ENCODE results near the gene DLGAP5. TPM values are rescaled to one million over a fixed set of nuclear protein-coding genes. Genes with fewer than 3 reads are reported as not detected.

Gene DLGAP5
- total and polyA plus RNA-seq, 8 donors: 1.8 to 57.3 (median 23.0) TPM

DNA sequence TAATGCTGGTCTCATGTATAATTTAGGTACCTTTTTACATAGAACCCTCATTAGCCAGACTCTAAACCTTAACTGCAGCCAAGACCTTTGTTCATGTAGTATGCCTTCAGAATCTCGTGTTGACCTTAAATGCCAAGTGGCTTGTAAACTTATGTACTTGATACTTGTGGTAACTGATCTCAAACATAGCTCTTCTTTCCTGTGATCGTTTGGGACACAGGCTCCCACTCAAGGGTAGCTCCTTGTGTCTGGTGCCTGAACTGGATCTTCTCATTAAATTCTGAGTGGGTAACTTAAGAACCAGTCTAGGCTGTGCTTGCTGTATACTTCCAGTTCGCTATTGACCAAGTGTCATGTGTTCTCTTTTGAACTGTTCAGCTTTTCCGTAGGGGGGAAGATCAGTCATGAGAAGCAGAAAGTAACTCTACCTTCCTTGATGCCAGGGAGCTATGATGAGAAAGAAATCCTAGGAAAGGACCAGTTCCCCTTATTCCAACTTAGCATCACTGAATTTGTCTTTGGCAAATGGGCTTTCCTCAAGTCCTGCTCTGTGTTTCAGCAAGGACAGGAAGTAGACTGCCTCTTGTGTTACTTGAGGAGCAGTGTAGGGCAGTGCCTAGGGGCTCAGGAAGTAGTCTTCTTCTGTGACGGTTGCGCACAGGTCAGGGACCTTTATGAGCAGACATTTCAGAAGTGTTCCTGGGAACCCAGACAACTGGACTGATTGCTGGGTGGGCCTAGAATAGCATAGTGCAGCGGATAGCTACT, 59.8 kb downstream of the DLGAP5 start:
- H3K4me1 ChIP-seq: peaks cover 23 to 91% of the 10 kb centered on the region in 2 donors
- peak overlapping the region; percentile 31 to 97 for H3K27ac ChIP-seq
- TF ChIP-seq, protein P1, sequence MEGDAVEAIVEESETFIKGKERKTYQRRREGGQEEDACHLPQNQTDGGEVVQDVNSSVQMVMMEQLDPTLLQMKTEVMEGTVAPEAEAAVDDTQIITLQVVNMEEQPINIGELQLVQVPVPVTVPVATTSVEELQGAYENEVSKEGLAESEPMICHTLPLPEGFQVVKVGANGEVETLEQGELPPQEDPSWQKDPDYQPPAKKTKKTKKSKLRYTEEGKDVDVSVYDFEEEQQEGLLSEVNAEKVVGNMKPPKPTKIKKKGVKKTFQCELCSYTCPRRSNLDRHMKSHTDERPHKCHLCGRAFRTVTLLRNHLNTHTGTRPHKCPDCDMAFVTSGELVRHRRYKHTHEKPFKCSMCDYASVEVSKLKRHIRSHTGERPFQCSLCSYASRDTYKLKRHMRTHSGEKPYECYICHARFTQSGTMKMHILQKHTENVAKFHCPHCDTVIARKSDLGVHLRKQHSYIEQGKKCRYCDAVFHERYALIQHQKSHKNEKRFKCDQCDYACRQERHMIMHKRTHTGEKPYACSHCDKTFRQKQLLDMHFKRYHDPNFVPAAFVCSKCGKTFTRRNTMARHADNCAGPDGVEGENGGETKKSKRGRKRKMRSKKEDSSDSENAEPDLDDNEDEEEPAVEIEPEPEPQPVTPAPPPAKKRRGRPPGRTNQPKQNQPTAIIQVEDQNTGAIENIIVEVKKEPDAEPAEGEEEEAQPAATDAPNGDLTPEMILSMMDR (IDR thresholded peaks at IDR 0.05): no peak
- H3K4me3 ChIP-seq: peak overlapping the region in 1 of 2 donors; percentile 86
- peaks cover 0 to 33% of the 10 kb centered on the region in 2 donors for H3K36me3 ChIP-seq
- no peaks in the 10 kb centered on the region for H3K27me3 ChIP-seq
- intact Hi-C loops (cut with DNase I): no loop called here
- DNase-seq: no peak
- H3K9me3 ChIP-seq: no peaks in the 10 kb centered on the region
- ATAC-seq: peak; percentile 7

DNA sequence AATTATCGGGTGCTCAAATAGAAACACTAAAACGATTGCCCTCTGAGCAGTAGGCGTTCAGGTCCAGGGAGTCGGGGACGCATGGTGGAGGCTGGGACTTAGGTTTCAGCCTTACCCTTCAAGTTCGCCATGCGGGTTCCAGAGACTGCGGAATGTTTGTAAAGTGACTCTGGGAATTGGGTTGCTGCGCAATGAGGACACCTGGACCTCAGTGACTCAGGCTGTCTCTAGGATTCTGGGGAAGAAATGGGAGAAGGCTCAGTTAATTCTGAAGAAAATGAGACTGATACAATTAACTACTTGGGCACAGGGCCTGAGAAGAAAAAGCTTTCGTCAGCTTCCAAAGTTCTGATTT, 61.2 kb downstream of the DLGAP5 start:
- DNase-seq (no peak), ATAC-seq (peak; percentile 19)
- no peaks in the 10 kb centered on the region for H3K9me3 ChIP-seq
- peak overlapping the region; percentile 64 to 86 for H3K4me3 ChIP-seq
- peak overlapping the region; percentile 94 to 97 for H3K27ac ChIP-seq
- no peaks in the 10 kb centered on the region for H3K27me3 ChIP-seq
- H3K4me1 ChIP-seq: peaks cover 22 to 92% of the 10 kb centered on the region in 2 donors
- intact Hi-C loops (cut with DNase I): no loop called here
- TF ChIP-seq, protein P1 (IDR thresholded peaks at IDR 0.05): no peak
- H3K36me3 ChIP-seq: peaks cover 0 to 19% of the 10 kb centered on the region in 2 donors

DNA sequence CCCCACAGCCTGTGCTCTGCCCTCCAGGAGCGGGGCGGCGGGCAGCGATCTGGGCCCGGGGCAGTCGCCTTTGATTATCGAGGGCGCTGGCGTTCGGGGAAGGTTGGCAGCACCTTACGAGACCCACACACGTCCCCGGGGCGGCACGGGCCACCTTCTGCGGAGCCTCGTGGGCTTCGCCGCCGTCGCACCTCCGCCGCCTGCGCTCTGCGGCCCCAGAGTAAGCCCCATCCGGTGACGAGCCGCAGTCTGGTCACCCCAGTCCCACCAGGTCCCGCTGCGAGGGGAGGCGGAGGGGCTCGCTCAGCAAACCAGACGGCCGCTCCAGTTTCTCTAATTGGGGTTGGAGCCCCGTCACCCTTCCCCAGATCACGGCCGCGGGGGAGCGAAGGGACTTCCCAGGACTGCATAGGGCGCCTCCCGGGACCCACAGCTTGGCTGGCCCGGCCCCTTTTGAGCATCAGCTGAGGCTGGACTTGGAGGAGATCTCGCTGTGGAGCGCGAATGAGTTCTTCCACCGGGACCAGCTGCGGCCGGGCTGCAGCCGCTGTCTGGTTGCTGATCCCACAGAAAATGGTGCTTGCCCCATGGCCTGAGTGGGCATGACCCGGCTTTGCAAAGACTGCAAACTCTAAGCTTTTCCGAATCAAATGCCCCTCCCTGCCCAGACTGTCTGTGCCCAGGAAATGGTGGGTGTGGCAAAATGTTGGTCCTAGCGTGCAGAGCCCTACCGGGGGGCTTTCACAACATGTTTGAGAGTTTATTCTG, 61.8 kb downstream of the DLGAP5 start:
- H3K4me3 ChIP-seq: peak overlapping the region; percentile 64 to 86
- peaks cover 27 to 92% of the 10 kb centered on the region in 2 donors for H3K4me1 ChIP-seq
- TF ChIP-seq, protein P1 (IDR thresholded peaks at IDR 0.05): no peak
- H3K9me3 ChIP-seq: no peaks in the 10 kb centered on the region
- H3K36me3 ChIP-seq: peaks cover 0 to 13% of the 10 kb centered on the region in 2 donors
- peak overlapping the region; percentile 94 to 97 for H3K27ac ChIP-seq
- DNase-seq: peak; percentile 54 to 94 (median 79)
- intact Hi-C loops (cut with DNase I): no loop called here
- no peaks in the 10 kb centered on the region for H3K27me3 ChIP-seq
- ATAC-seq: peak; percentile 59

DNA sequence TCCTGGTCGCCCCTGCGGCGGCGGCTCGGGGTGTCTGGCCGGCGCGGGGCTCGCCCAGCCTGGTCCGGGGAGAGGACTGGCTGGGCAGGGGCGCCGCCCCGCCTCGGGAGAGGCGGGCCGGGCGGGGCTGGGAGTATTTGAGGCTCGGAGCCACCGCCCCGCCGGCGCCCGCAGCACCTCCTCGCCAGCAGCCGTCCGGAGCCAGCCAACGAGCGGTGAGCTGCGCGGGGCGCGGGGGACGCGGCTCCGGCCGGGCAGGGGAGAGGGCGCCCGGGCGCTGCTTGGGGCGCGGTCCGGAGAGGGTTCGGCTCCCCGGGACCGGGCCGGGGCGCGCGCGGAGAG, 62.3 kb downstream of the DLGAP5 start, which contains the start of gene LGALS3:
Gene LGALS3 (plus strand): TSS at position 167 of the 342 bp plus-strand sequence. CDS start 8,122 bp downstream, outside the sequence.
- H3K9me3 ChIP-seq: no peaks in the 10 kb centered on the region
- DNase-seq (peak; percentile 34 to 97 (median 75)), ATAC-seq (peak; percentile 87)
- H3K36me3 ChIP-seq: peaks cover 0 to 8% of the 10 kb centered on the region in 2 donors
- peaks cover 27 to 91% of the 10 kb centered on the region in 2 donors for H3K4me1 ChIP-seq
- H3K4me3 ChIP-seq: peak within 1 kb of the TSS; percentile 64 to 86
- intact Hi-C loops (cut with DNase I): no loop called here
- H3K27ac ChIP-seq: peak within 1 kb of the TSS; percentile 94 to 97
- TF ChIP-seq, protein P1 (IDR thresholded peaks at IDR 0.05): no peak
- no peaks in the 10 kb centered on the region for H3K27me3 ChIP-seq
